KOPT-K1 (cell line): ENCODE measurements around the gene ASIC5.
"Not testable (repeated sequence)": the region's sequence is repeated elsewhere in the genome, so short reads cannot be mapped to it uniquely, and the experiment has no call there.

ENCODE experiments used
- H3K27ac ChIP-seq: fragments of 200-600 bp; sonication (generic); 2 replicates; pipeline ENCODE4 v1.5.1; 2016; ENCODE audit warnings: antibody characterized with exemption, mild to moderate bottlenecking, low read depth, low read length; ENCODE audit not compliant: poor library complexity, severe bottlenecking
- H3K36me3 ChIP-seq: fragments of 200-600 bp; sonication (generic); 2 replicates; pipeline ENCODE4 v1.5.1; 2017; ENCODE audit warnings: antibody characterized with exemption, mild to moderate bottlenecking, low read length, moderate library complexity; ENCODE audit not compliant: insufficient read depth
- H3K9me3 ChIP-seq: fragments of 200-600 bp; sonication (generic); 2 replicates; pipeline ENCODE4 v1.5.1; 2017; ENCODE audit warnings: antibody characterized with exemption, low read length, mild to moderate bottlenecking; ENCODE audit not compliant: insufficient read depth, poor library complexity, severe bottlenecking

Gene ASIC5

GRCh38 chr4:155799794-155800123 lies 66.3 kb downstream of the ASIC5 start:
- peaks cover 13% of the 10 kb centered on the region for H3K36me3 ChIP-seq
- H3K27ac ChIP-seq, result no peak overlapping the region
- H3K9me3 ChIP-seq, result no peaks in the 10 kb centered on the region

- Histone ChIP-seq H3K36me3 (peaks cover 13% of the 10 kb centered on the region), H3K9me3 (no peaks in the 10 kb centered on the region)
Measured at GRCh38 chr4:155799116-155799793, 66.8 kb downstream of the ASIC5 start.

DNA sequence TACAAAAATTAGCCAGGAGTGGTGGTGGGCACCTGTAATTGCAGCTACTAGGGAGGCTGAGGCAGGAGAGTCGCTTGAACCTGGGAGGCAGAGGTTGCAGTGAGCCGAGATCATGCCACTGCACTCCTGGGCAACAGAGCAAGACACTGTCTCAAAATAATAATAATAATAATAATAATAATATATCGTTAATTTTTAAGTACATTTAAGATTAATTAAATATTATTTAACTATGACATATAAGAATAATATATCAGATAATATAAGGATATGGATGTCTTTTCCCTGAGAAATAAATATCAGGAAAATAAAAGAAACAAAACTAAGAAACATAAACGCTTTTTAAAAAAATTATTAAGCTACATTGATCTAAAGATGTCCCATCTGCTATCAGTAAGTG lies 68.5 kb downstream of the ASIC5 start:
- not testable (repeated sequence) for H3K27ac ChIP-seq
- H3K36me3 ChIP-seq, result peaks cover 13% of the 10 kb centered on the region

More at GRCh38 chr4:155799116-155799793, 66.8 kb downstream of the ASIC5 start:
- H3K27ac ChIP-seq, result no peak overlapping the region

GRCh38 chr4:155795991-155796390 lies 70.1 kb downstream of the ASIC5 start:
- Histone ChIP-seq H3K9me3 (no peaks in the 10 kb centered on the region), H3K27ac (no peak overlapping the region), H3K36me3 (peaks cover 13% of the 10 kb centered on the region)

More for the DNA sequence above, 68.5 kb downstream of the ASIC5 start:
- H3K9me3 ChIP-seq, result not testable (repeated sequence)

- Histone ChIP-seq H3K9me3 (no peaks in the 10 kb centered on the region), H3K27ac (no peak overlapping the region), H3K36me3 (peaks cover 6% of the 10 kb centered on the region; the same call in 1 of the 2 replicates)
Measured at GRCh38 chr4:155794589-155795236, 71.4 kb downstream of the ASIC5 start.

- H3K27ac ChIP-seq, result no peak overlapping the region
- H3K9me3 ChIP-seq, result no peaks in the 10 kb centered on the region
- H3K36me3 ChIP-seq, result no peaks in the 10 kb centered on the region
Measured at GRCh38 chr4:155789982-155790381, 76.1 kb downstream of the ASIC5 start.

- Histone ChIP-seq H3K9me3 (no peaks in the 10 kb centered on the region), H3K27ac (no peak overlapping the region)
Measured at GRCh38 chr4:155789391-155789790, 76.7 kb downstream of the ASIC5 start.

DNA sequence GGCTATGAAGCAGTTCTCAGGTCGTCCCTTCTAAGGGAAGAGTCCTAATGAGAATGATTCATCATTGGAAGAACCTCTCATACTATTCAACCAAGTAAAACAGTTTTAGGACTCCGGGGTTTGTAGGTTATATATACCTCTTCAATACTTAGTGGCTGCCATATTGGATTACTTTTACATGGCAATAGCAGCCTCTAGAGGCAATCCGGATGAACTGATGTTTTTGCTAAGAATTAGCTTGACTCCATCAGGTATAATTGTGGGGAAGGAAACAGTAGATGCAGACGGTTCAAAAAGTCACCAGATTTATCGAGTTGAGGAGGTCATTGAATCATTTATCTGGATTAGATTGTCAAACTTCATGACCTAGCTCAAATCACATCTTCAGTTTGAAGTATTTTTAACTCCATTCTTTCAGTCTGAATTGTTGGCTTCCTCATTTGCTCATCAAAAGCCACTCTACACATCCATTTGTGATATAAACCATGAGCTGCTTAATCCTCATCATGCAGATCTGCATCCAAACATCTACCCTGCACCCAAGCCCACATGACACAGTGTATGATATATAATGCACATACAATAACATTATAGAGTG lies 78.9 kb downstream of the ASIC5 start:
- Histone ChIP-seq H3K27ac (no peak overlapping the region), H3K9me3 (no peaks in the 10 kb centered on the region), H3K36me3 (no peaks in the 10 kb centered on the region)

More at GRCh38 chr4:155789391-155789790, 76.7 kb downstream of the ASIC5 start:
- no peaks in the 10 kb centered on the region for H3K36me3 ChIP-seq

- H3K27ac ChIP-seq, result no peak overlapping the region
- H3K9me3 ChIP-seq, result no peaks in the 10 kb centered on the region
- H3K36me3 ChIP-seq, result no peaks in the 10 kb centered on the region
Measured at GRCh38 chr4:155785828-155786227, 80.2 kb downstream of the ASIC5 start.

DNA sequence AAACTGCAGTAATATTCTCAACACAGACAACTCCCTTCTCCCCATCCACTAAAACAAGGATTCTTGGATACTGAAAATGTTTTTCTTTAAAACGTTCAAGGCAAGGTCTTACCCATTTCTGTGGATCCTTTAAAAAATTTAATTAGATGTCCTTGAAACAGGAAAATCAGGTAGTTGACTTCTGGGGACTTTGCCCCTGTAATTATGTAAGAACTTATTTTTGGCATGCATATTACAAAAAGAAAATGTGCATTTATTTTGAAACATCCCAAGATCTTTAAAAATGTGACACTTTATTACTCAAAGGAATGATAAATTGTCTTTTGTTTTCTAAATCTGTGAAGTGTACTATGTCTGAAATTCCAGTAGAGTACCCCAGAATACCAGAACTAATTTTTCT lies 81.4 kb downstream of the ASIC5 start:
- Histone ChIP-seq H3K27ac (no peak overlapping the region), H3K9me3 (no peaks in the 10 kb centered on the region), H3K36me3 (no peaks in the 10 kb centered on the region)

DNA sequence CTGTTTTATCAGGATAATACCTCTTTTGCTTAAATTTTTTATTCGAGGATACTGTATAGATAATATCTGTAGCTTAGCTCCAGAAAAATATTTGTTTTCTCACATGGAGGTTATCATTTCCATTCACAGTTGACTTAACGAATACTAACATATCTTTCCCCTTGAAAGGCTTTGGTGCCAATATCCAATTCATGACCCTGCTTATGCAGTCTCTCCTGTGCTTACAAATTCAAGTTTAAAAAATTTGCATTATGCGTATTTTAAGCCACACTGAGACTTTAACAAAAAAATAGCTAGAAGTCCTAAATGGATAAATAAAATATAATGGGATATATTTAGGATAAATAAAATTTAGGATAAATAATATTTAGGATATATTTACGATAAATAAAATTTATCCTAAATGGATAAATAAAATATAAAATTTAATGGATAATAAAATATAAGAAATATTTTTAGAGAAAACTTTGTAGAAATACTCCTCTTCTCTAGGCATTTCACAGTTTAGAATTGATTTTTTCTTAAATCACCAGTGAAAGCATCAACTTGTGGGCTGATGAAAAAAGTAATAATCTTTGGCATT lies 84.7 kb downstream of the ASIC5 start:
- Histone ChIP-seq H3K9me3 (no peaks in the 10 kb centered on the region), H3K36me3 (no peaks in the 10 kb centered on the region)

GRCh38 chr4:155780775-155781174 lies 85.3 kb downstream of the ASIC5 start:
- H3K27ac ChIP-seq, result no peak overlapping the region
- no peaks in the 10 kb centered on the region for H3K36me3 ChIP-seq
- H3K9me3 ChIP-seq, result no peaks in the 10 kb centered on the region

More for the DNA sequence above, 84.7 kb downstream of the ASIC5 start:
- no peak overlapping the region for H3K27ac ChIP-seq
